ENCODE data around the gene OR10D3.
A peak's percentile ranks its signal among the peaks of the same experiment; 100 is the strongest.
"Not testable (repeated sequence)": the region's sequence is repeated elsewhere in the genome, so short reads cannot be mapped to it uniquely, and the experiment has no call there.

The OR10D3 gene

DNA sequence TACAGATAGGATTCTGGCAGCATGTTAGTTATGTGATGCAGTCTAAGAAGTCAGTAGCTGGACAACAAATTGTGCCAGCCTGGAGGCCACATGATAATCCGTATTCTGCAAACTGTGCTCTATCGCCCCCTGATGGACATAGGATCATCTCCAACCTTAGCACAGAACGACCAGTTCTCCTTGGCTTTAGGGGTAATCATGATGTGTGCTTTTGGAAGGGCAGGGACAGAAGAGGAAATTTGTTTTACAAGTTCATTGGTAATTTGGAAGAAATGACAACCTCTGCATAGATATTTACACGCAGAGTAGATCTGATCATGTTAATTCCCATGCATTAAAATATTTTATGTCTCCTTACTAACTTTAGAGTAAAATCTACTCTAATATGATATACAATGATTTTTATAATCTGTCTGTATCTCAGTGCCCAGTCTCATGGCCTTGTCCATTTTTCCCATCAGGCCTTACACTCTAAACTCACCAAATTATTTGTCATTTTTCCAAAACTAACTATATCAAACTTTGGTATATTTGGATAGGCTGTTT is 12.1 kb downstream of the OR10D3 start:
- peak; percentile 42 to 43 for DNase-seq

DNA sequence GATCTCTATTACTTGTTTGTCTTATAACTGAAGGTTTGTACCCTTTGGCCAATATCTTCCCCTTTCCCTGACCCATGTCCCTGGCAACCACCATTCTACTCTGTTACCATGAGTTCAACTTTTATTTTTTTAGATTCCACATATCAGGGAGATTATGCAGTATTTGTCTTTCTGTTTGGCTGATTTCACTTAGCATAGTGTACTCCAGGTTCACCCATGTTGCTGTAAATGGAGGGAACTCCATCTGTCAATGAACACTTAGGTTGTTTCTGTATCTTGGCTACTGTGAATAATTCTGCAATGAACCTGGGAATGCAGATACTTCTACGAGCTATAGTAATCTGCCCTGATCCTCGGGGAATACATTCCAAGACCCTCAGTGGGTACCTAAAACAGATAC is 14.9 kb downstream of the OR10D3 start:
- no peak for DNase-seq

- DNase-seq = no peak
These were observed 15.8 kb downstream of the OR10D3 start for GRCh38 chr11:124198897-124199296.

DNA sequence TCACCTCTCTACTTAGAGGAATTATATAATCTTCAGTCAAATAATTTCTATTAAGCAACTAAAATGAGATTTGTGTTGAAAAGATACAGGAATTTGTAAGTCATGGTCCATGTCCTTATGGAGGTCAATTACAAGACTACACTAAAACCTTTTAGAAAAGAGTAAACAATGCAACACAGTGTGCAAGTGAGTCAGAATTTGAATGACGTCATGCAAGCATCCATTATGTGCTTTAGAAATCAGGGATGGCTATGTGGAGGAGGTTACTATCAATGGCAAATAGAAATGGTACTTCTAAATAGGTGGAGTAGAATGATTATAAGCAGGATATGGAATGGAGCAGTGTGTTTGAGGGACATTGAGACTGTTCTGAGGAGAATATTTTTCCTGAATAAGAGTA is 16.6 kb downstream of the OR10D3 start:
- DNase-seq = no peak

- DNase-seq = no peak
These were observed 17.5 kb downstream of the OR10D3 start for GRCh38 chr11:124200671-124201070.

DNA sequence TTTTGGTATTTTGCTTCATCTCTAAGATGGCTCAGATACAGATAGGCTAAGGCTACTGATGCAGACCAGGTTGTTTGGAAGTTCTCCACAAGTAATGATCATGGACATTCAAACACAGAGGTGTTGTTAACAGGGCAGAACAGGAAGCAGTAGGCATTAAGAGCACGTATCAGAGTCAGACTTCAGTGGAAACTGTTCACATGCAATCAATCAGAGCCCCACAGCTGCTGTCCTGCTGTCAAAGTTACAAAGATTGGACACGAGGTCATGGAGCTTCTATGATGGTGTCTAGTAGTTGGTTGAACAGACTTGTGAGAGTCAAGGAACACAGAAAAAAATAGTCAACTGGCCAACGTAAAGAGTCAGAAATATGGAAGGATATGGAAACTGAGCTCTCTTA is 19.8 kb downstream of the OR10D3 start:
- no peak for DNase-seq

DNA sequence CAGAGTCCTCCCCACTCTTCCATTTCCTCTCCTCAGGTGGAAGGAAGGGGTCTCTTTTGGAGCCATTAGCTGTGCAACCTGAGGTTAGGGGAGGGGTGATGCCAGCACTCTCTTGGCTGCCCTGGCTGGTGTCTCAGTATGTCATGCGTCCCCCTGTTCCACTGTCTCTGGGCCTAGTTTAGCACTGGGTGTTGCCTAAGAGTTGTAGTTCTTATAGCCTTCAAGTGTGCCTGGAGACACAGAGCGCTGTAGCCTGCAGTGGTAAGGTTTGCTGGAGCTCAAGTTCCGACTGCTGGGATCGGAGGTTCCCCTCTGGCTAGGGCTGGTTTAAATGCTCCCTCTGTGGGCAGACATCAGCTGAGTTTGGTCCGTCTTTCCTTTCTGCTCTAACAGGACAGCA is 20.9 kb downstream of the OR10D3 start:
- DNase-seq = no peak

GRCh38 chr11:124207102-124207792 is 24.1 kb downstream of the OR10D3 start:
- DNase-seq = no peak

DNA sequence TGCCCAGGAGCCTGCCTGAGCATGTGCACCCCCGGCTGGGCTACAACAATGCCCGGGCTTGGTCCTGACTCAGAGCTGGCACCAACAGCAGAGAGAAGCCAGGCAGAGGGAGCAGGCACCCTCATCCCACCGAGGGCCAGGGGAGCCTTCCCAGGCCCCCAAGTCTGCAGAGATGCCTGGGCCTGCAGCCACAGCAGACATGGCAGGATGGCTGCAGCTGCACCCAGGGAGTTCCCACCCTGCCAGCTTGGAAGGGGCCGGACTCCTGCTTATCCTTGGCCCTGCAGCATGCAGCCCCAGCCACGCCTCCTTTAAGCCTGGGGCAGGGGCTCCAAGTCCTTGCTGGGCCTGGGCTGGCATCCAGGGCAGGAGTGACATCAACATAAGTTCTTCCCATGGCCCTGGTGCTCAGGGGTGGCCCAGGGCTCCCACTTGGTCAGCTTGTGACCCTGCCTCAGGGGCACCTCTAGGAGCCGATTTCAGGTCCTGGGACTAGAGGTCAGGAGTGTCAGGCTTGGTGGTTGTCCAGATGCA is 26.7 kb downstream of the OR10D3 start:
- DNase-seq = no peak

DNA sequence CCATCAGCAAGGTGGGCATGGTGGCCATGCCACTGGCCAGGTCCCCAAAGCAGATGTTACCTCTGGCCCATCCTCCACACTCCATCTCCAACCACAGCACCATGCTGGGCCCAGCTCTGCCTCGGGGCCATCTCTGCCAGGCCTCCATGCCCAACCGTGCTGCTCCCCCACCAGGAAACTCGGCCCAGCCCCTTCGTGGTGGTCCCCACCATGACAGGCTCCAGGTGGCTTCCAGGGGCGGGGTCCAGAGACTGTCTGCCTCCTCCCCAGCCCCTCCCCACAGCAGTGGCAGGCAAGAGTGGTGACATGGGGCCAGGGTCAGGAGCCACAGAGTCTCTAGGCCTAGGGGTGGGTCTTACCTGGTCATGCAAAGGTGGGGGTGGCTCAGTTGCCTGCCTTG is 27.3 kb downstream of the OR10D3 start:
- DNase-seq = no peak

GRCh38 chr11:124211321-124211720 is 28.2 kb downstream of the OR10D3 start:
- DNase-seq = no peak

DNA sequence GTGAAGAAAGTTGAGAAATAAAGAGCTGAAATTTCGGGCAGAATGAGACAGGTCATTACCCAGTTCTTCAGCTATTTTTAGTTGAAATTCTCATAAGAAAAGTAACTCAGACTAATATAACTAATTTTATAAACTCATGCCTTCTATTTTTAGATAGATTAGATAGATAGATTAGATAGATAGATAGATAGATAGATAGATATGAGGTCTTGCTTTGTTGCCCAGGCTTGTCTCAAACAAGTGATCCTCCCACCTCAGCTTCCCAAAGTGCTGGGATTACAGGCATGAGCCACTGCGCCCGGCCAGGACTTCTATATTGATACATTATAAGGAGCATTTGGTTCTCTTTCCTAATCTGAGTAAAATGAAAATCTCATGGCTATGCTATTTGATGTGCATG is 30.9 kb downstream of the OR10D3 start:
- no peak for DNase-seq

GRCh38 chr11:124219126-124219525 is 36.0 kb downstream of the OR10D3 start:
- no peak for DNase-seq

GRCh38 chr11:124222407-124222806 is 39.3 kb downstream of the OR10D3 start:
- no peak for DNase-seq

- not testable (repeated sequence) for DNase-seq
These were observed 41.7 kb downstream of the OR10D3 start for GRCh38 chr11:124224618-124225423.

GRCh38 chr11:124225471-124225870 is 42.3 kb downstream of the OR10D3 start:
- no peak for DNase-seq

- no peak for DNase-seq
These were observed 50.2 kb downstream of the OR10D3 start for GRCh38 chr11:124233376-124233775.
